Cardiac muscle cell (in vitro differentiated cells and primary cell): ENCODE data around the gene PROKR1. TPM values are rescaled to one million over a fixed set of nuclear protein-coding genes. Genes with fewer than 3 reads are reported as not detected.

Experiments used
- DNase-seq, 2 donors: peaks; one replicate each; pipeline versions ENCODE4 v3.0.0 to v3.0.0-alpha.2; 2010 to 2017; ENCODE audit warnings: low read depth in 1 of 2, low spot score in 1 of 2
- H3K27ac ChIP-seq: fragments of 200-600 bp; sonication (generic); 2 replicates; pipeline ENCODE4 v1.5.1; 2016
- H3K27me3 ChIP-seq: fragments of 200-600 bp; sonication (generic); 2 replicates; pipeline ENCODE4 v1.6.0; 2016; ENCODE audit warnings: control low read depth
- H3K36me3 ChIP-seq: fragments of 200-600 bp; sonication (generic); 2 replicates; pipeline ENCODE4 v1.5.1; 2016; ENCODE audit warnings: control low read depth
- H3K4me1 ChIP-seq: fragments of 200-600 bp; sonication (generic); 2 replicates; pipeline ENCODE4 v1.8.1; 2017; ENCODE audit warnings: low read depth, mild to moderate bottlenecking, mixed run types
- H3K4me3 ChIP-seq: fragments of 200-600 bp; sonication (generic); 2 replicates; pipeline ENCODE4 v1.5.1; 2016; ENCODE audit warnings: mild to moderate bottlenecking
- H3K9me3 ChIP-seq: fragments of 200-600 bp; sonication (generic); 2 replicates; pipeline ENCODE4 v1.5.1; 2017; ENCODE audit warnings: low read depth, mild to moderate bottlenecking, control low read depth
- CTCF ChIP-seq: IDR thresholded peaks from 2 replicates; pipeline ENCODE4 v1.5.1; 2012; ENCODE audit warnings: low read depth, mild to moderate bottlenecking, low read length
- polyA plus RNA-seq: library from polyadenylated mRNA; unstranded; fragments of >200 nt; fragmentation: Nextera tagmentation; extraction: Ambion mirVana; gene quantifications from 2 replicates; pipeline ENCODE4 v1.2.1, GENCODE V29; 2016
- total RNA-seq: library from RNA; depleted of rRNA; stranded (reverse); fragments of >200 nt; gene quantifications from 2 replicates; pipeline ENCODE4 v1.2.3, GENCODE V29; 2016

PROKR1 gene
- total and polyA plus RNA-seq, 2 experiments from 2014 or later = 0.06 TPM; not detected in 1

GRCh38 chr2:68604077-68604476 lies 39.3 kb upstream of the PROKR1 start:
- Histone ChIP-seq H3K4me1 (no peaks in the 10 kb centered on the region), H3K9me3 (no peaks in the 10 kb centered on the region), H3K27me3 (no peaks in the 10 kb centered on the region), H3K4me3 (no peak overlapping the region), H3K36me3 (no peaks in the 10 kb centered on the region), H3K27ac (no peak overlapping the region)
- no peak for TF ChIP-seq CTCF
- no peak for DNase-seq

- H3K27ac ChIP-seq = no peak overlapping the region
- no peaks in the 10 kb centered on the region for H3K4me1 ChIP-seq
- no peaks in the 10 kb centered on the region for H3K27me3 ChIP-seq
- DNase-seq = no peak
- no peaks in the 10 kb centered on the region for H3K9me3 ChIP-seq
- no peak overlapping the region for H3K4me3 ChIP-seq
- no peak for TF ChIP-seq CTCF
- no peaks in the 10 kb centered on the region for H3K36me3 ChIP-seq
Observed at GRCh38 chr2:68605939-68606338, 37.4 kb upstream of the PROKR1 start.

GRCh38 chr2:68606759-68607158 lies 36.6 kb upstream of the PROKR1 start:
- H3K4me1 ChIP-seq = no peaks in the 10 kb centered on the region
- no peak overlapping the region for H3K27ac ChIP-seq
- TF ChIP-seq CTCF = no peak
- no peak for DNase-seq
- no peaks in the 10 kb centered on the region for H3K36me3 ChIP-seq
- no peaks in the 10 kb centered on the region for H3K27me3 ChIP-seq
- no peak overlapping the region for H3K4me3 ChIP-seq
- H3K9me3 ChIP-seq = no peaks in the 10 kb centered on the region

- no peak overlapping the region for H3K4me3 ChIP-seq
- H3K27ac ChIP-seq = no peak overlapping the region
- no peak for TF ChIP-seq CTCF
- no peaks in the 10 kb centered on the region for H3K36me3 ChIP-seq
- no peak for DNase-seq
- no peaks in the 10 kb centered on the region for H3K4me1 ChIP-seq
- no peaks in the 10 kb centered on the region for H3K27me3 ChIP-seq
- H3K9me3 ChIP-seq = no peaks in the 10 kb centered on the region
Observed at GRCh38 chr2:68607837-68608236, 35.5 kb upstream of the PROKR1 start.

- Histone ChIP-seq H3K27me3 (no peaks in the 10 kb centered on the region), H3K27ac (no peak overlapping the region), H3K36me3 (no peaks in the 10 kb centered on the region), H3K9me3 (no peaks in the 10 kb centered on the region), H3K4me3 (no peak overlapping the region), H3K4me1 (no peaks in the 10 kb centered on the region)
- TF ChIP-seq CTCF = no peak
- no peak for DNase-seq
Observed at GRCh38 chr2:68612765-68613519, 30.4 kb upstream of the PROKR1 start.
